ENCODE results near the gene CNOT11. TPM values are rescaled to one million over a fixed set of nuclear protein-coding genes. Genes with fewer than 3 reads are reported as not detected.
A peak's percentile ranks its signal among the peaks of the same experiment; 100 is the strongest.

CNOT11 gene
- total RNA-seq, 2 experiments from 2014 or later = 57.9 to 106 TPM

DNA sequence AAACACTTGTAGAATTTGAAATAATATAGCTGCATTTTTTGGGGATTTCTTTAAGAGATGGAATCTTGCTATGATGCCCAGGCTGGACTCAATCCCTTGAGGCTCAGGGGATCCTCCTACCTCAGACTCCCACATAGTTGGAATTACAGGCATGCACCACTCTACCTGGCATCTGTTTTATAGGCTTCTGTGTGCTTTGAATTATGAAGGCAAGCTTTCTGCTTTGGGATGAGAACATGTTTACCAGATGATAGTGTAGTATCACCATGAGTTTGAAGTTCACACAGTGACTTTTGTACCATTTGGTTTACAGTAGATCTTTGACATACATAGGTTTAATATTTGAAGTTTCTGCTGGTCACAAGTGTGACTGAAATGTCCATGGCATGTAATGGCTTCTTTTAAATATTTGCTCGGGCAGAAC is 10.7 kb downstream of the CNOT11 start:
- CTCF ChIA-PET = no interaction called here
- POLR2A ChIA-PET = no interaction called here
- ATAC-seq = no peak

GRCh38 chr2:101264360-101264939 is 11.8 kb downstream of the CNOT11 start:
- ChIA-PET POLR2A (no interaction called here), CTCF (no interaction called here)
- Mint-ChIP-seq H3K9me3 (ENCODE audit: low read depth) (no peaks in the 10 kb centered on the region), H3K27me3 (no peaks in the 10 kb centered on the region), H3K27ac (peak overlapping the region; percentile 52), H3K4me1 (peaks cover 27% of the 10 kb centered on the region), H3K36me3 (ENCODE audit: low read depth) (peaks cover 58% of the 10 kb centered on the region), H3K4me3 (no peak overlapping the region)
- DNase-seq (no peak), ATAC-seq (peak; percentile 26)
- intact Hi-C loops (cut with DNase I, micrococcal nuclease) = no loop called here

More for the DNA sequence above, 10.7 kb downstream of the CNOT11 start:
- peaks cover 32% of the 10 kb centered on the region for H3K4me1 Mint-ChIP-seq
- H3K27me3 Mint-ChIP-seq = no peaks in the 10 kb centered on the region
- H3K4me3 Mint-ChIP-seq = no peak overlapping the region
- no peaks in the 10 kb centered on the region for H3K9me3 Mint-ChIP-seq (ENCODE audit: low read depth)
- intact Hi-C loops (cut with DNase I, micrococcal nuclease) = no loop called here
- H3K36me3 Mint-ChIP-seq (ENCODE audit: low read depth) = peaks cover 58% of the 10 kb centered on the region
- DNase-seq = no peak
- peak overlapping the region; percentile 4 for H3K27ac Mint-ChIP-seq

DNA sequence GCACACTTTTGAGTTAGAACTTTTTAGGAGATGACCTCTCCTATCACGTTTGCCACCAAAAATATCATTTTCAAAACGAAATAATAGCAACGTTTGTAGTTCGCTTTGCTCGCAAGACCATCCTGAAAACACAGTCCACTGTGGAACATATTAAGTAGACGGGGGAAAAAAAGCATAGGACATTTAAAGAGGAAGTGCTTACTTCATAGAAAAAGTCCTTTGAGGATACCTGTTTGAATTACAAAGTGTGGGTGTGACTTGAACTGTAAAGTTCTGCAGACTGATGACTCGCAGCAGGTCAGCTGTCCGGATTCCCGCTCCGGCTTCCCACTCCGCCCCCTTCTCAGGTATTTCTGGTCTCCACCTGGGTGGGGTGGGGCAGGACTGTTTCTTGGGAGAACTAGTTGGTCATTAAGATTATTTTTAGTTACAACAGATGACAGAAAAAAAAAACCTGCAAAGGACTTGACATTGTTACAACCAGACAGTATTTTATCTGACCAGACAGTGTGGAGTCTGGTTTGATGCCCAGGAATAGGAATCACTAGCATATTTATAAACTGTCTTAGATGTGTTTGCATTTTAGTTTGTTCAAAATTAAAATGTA is 13.3 kb downstream of the CNOT11 start:
- intact Hi-C loops (cut with DNase I, micrococcal nuclease) = no loop called here
- CTCF ChIA-PET = interaction anchor here (1.0 kb wide), 1 partner anchor 76 kb away, joined by 4 read pairs; no protein-coding TSS in a partner anchor
- ATAC-seq (no peak), DNase-seq (no peak)
- Mint-ChIP-seq H3K36me3 (ENCODE audit: low read depth) (peaks cover 67% of the 10 kb centered on the region), H3K4me1 (peaks cover 33% of the 10 kb centered on the region), H3K4me3 (no peak overlapping the region), H3K27ac (no peak overlapping the region), H3K27me3 (no peaks in the 10 kb centered on the region), H3K9me3 (ENCODE audit: low read depth) (no peaks in the 10 kb centered on the region)
- POLR2A ChIA-PET = interaction anchor here (0.6 to 1.0 kb wide), 2 partner anchors 45 to 312 kb away, joined by 3 to 4 read pairs; no protein-coding TSS in a partner anchor

- intact Hi-C loops (cut with DNase I, micrococcal nuclease) = no loop called here
- Mint-ChIP-seq H3K36me3 (ENCODE audit: low read depth) (peaks cover 71% of the 10 kb centered on the region), H3K4me1 (peaks cover 44% of the 10 kb centered on the region), H3K9me3 (ENCODE audit: low read depth) (no peaks in the 10 kb centered on the region), H3K27me3 (no peaks in the 10 kb centered on the region), H3K27ac (peak overlapping the region; percentile 29), H3K4me3 (no peak overlapping the region)
- CTCF ChIA-PET = no interaction called here
- POLR2A ChIA-PET = no interaction called here
- DNase-seq (no peak), ATAC-seq (no peak)
Observed at GRCh38 chr2:101267671-101268656, 15.3 kb downstream of the CNOT11 start.

GRCh38 chr2:101270700-101271259 is 18.1 kb downstream of the CNOT11 start:
- Mint-ChIP-seq H3K4me1 (peaks cover 45% of the 10 kb centered on the region), H3K27ac (no peak overlapping the region), H3K36me3 (ENCODE audit: low read depth) (peaks cover 66% of the 10 kb centered on the region), H3K27me3 (no peaks in the 10 kb centered on the region), H3K4me3 (no peak overlapping the region), H3K9me3 (ENCODE audit: low read depth) (no peaks in the 10 kb centered on the region)
- no peak for DNase-seq
- ChIA-PET CTCF (interaction anchor here (0.6 to 1.8 kb wide), 7 partner anchors 12 to 1085 kb away, joined by 3 to 8 read pairs (median 3); partner anchors contain the start of genes CNOT11 and IL18R1), POLR2A (no interaction called here)
- intact Hi-C loops (cut with DNase I, micrococcal nuclease) = loop anchor here in 1 of 2 experiments (10.0 kb wide), 1 partner anchor 114 kb away; the partner anchor contains the start of gene CREG2
- ATAC-seq = no peak

DNA sequence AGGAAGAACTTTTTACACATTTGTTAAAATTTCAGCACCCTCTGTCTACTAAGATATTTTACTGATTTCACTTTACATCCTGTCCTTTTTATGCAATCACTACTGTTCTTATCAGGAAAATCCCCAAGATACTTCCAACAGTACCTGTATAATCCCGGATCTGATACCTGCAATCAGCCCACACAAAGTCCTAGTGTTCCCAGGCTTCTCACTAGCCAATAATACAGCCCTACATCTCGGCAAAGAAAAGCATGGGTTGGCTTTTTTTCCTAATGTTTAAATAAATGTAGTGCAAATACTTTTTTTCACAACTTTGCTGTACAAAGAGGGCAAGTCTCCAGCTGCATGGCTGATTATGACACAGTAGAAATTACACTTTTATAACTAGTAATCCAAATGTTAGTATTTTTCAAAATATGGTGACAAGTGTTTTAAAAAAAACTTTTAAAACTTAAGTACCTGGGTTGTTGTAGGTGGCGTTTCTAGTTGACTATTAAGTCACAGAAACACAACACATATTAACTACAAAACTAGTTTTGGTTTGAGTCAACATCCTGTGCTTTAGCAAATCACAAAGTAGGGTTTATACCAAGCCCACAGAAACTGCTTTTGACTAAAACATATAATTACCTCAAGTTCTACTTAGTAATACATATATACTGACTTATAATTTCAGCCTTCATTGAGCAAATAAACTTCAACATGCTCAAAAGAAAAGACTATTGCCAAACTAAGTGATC is 19.5 kb downstream of the CNOT11 start:
- H3K9me3 Mint-ChIP-seq (ENCODE audit: low read depth) = no peaks in the 10 kb centered on the region
- CTCF ChIA-PET = interaction anchor here (0.6 to 1.8 kb wide), 5 partner anchors 11 to 264 kb away, joined by 3 to 8 read pairs (median 3); partner anchors contain the start of gene CNOT11
- no peak overlapping the region for H3K4me3 Mint-ChIP-seq
- intact Hi-C loops (cut with DNase I, micrococcal nuclease) = loop anchor here (1.0 to 10.0 kb wide), 5 partner anchors 19 to 729 kb away; partner anchors contain the start of genes CNOT11 (in 1 of the 2) and CREG2 (in 1 of the 2)
- H3K27me3 Mint-ChIP-seq = no peaks in the 10 kb centered on the region
- DNase-seq (no peak), ATAC-seq (peak; percentile 97)
- peaks cover 41% of the 10 kb centered on the region for H3K4me1 Mint-ChIP-seq
- POLR2A ChIA-PET = no interaction called here
- H3K27ac Mint-ChIP-seq = peak overlapping the region; percentile 69
- H3K36me3 Mint-ChIP-seq (ENCODE audit: low read depth) = peaks cover 64% of the 10 kb centered on the region

- peak overlapping the region; percentile 69 for H3K27ac Mint-ChIP-seq
- ATAC-seq (no peak), DNase-seq (no peak)
- no peaks in the 10 kb centered on the region for H3K27me3 Mint-ChIP-seq
- CTCF ChIA-PET = no interaction called here
- no peak overlapping the region for H3K4me3 Mint-ChIP-seq
- H3K4me1 Mint-ChIP-seq = peaks cover 35% of the 10 kb centered on the region
- intact Hi-C loops (cut with DNase I, micrococcal nuclease) = loop anchor here (2.0 to 10.0 kb wide), 2 partner anchors 112 to 728 kb away; partner anchors contain the start of gene CREG2 (in 1 of the 2)
- H3K36me3 Mint-ChIP-seq (ENCODE audit: low read depth) = peaks cover 61% of the 10 kb centered on the region
- POLR2A ChIA-PET = no interaction called here
- H3K9me3 Mint-ChIP-seq (ENCODE audit: low read depth) = no peaks in the 10 kb centered on the region
Observed at GRCh38 chr2:101273056-101273455, 20.4 kb downstream of the CNOT11 start.

DNA sequence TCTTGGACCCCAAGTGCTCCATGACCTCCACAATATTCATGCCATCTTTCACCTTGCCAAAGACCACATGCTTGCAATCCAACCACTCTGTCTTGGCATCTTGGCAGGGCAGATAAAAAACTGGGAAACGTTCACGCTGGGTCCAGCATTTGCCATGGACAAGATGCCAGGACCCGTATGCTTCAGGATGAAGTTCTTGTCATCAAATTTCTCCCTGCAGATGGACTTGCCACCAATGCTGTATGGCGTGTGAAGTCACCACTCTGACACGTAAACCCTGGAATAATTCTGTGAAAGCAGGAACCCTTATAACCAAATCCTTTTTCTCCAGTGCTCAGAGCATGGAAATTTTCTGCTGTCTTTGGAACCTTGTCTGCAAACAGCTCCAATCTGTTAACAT is 21.5 kb downstream of the CNOT11 start:
- no peak overlapping the region for H3K4me3 Mint-ChIP-seq
- intact Hi-C loops (cut with DNase I, micrococcal nuclease) = loop anchor here in 1 of 2 experiments (10.0 kb wide), 1 partner anchor 111 kb away; the partner anchor contains the start of gene CREG2
- H3K9me3 Mint-ChIP-seq (ENCODE audit: low read depth) = no peaks in the 10 kb centered on the region
- peaks cover 35% of the 10 kb centered on the region for H3K4me1 Mint-ChIP-seq
- no peak overlapping the region for H3K27ac Mint-ChIP-seq
- ChIA-PET CTCF (interaction anchor here (0.8 to 1.0 kb wide), 2 partner anchors 8 to 19 kb away, joined by 3 read pairs; no protein-coding TSS in a partner anchor), POLR2A (interaction anchor here (0.7 kb wide), 2 partner anchors 14 to 112 kb away, joined by 5 to 6 read pairs; no protein-coding TSS in a partner anchor)
- H3K36me3 Mint-ChIP-seq (ENCODE audit: low read depth) = peaks cover 59% of the 10 kb centered on the region
- no peaks in the 10 kb centered on the region for H3K27me3 Mint-ChIP-seq
- no peak for DNase-seq
- ATAC-seq = no peak

DNA sequence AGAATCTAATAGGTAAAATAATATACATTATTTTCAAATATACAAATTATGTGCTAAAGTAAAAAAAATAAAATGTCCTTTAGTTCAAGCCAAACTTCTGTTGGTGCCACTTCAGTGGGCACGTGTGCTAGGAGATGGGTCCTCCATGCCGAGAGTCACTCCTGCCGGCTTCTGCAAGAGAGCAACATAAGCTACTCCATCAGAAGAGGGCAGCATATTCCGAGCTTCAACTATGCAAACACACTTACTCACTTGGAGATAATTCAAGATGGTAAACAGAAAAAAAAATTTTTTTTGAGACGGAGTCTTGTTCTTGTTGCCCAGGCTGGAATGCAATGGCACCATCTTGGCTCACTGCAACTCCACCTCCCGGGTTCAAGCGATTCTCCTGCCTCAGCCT is 24.4 kb downstream of the CNOT11 start:
- peaks cover 26% of the 10 kb centered on the region for H3K4me1 Mint-ChIP-seq
- no peak overlapping the region for H3K4me3 Mint-ChIP-seq
- ChIA-PET CTCF (interaction anchor here (1.2 to 1.5 kb wide), 2 partner anchors 23 to 26 kb away, joined by 3 read pairs; no protein-coding TSS in a partner anchor), POLR2A (no interaction called here)
- intact Hi-C loops (cut with DNase I, micrococcal nuclease) = loop anchor here in 1 of 2 experiments (10.0 kb wide), 1 partner anchor 108 kb away; the partner anchor contains the start of gene CREG2
- no peaks in the 10 kb centered on the region for H3K9me3 Mint-ChIP-seq (ENCODE audit: low read depth)
- no peak for DNase-seq
- H3K36me3 Mint-ChIP-seq (ENCODE audit: low read depth) = peaks cover 59% of the 10 kb centered on the region
- H3K27me3 Mint-ChIP-seq = no peaks in the 10 kb centered on the region
- H3K27ac Mint-ChIP-seq = no peak overlapping the region
- no peak for ATAC-seq

DNA sequence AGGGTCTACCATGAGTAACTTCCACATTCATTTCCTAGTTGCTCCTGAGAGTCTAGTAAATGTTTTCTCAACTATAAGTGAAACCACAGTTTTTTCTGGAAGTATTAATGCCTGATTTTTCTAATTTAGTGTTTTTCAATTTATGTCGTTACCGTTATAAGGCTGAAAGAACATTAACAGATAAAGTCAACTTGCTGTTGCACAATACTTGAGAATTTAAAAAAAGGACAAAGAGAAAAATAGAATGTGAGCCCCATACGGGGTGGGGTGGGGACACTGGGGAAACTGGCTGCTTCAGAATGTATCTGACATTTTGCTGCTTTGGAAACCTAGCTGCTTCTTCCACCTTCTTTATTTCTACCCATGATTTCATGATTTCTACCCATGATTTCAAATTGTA is 26.2 kb downstream of the CNOT11 start:
- intact Hi-C loops (cut with DNase I, micrococcal nuclease) = loop anchor here in 1 of 2 experiments (10.0 kb wide), 1 partner anchor 106 kb away; the partner anchor contains the start of gene CREG2
- CTCF ChIA-PET = no interaction called here
- POLR2A ChIA-PET = no interaction called here

More for the DNA sequence above, 26.2 kb downstream of the CNOT11 start:
- no peaks in the 10 kb centered on the region for H3K9me3 Mint-ChIP-seq (ENCODE audit: low read depth)
- DNase-seq (no peak), ATAC-seq (no peak)
- no peak overlapping the region for H3K4me3 Mint-ChIP-seq
- H3K27ac Mint-ChIP-seq = peak overlapping the region; percentile 2
- no peaks in the 10 kb centered on the region for H3K27me3 Mint-ChIP-seq
- peaks cover 60% of the 10 kb centered on the region for H3K36me3 Mint-ChIP-seq (ENCODE audit: low read depth)
- peaks cover 10% of the 10 kb centered on the region for H3K4me1 Mint-ChIP-seq

Data from activated CD4-positive, alpha-beta T cell treated with anti-CD3 and anti-CD28 coated beads for 36 hours (primary cell).